ENCODE data around the gene CORO7. TPM values are rescaled to one million over a fixed set of nuclear protein-coding genes. Genes with fewer than 3 reads are reported as not detected.
A peak's percentile ranks its signal among the peaks of the same experiment; 100 is the strongest.

CORO7 gene
- total and polyA plus RNA-seq, 9 of the 15 experiments (the other 6 are each of a cell fraction or from before 2014, with no cell fraction given), result 0.45 to 77.2 (median 18.7) TPM

DNA sequence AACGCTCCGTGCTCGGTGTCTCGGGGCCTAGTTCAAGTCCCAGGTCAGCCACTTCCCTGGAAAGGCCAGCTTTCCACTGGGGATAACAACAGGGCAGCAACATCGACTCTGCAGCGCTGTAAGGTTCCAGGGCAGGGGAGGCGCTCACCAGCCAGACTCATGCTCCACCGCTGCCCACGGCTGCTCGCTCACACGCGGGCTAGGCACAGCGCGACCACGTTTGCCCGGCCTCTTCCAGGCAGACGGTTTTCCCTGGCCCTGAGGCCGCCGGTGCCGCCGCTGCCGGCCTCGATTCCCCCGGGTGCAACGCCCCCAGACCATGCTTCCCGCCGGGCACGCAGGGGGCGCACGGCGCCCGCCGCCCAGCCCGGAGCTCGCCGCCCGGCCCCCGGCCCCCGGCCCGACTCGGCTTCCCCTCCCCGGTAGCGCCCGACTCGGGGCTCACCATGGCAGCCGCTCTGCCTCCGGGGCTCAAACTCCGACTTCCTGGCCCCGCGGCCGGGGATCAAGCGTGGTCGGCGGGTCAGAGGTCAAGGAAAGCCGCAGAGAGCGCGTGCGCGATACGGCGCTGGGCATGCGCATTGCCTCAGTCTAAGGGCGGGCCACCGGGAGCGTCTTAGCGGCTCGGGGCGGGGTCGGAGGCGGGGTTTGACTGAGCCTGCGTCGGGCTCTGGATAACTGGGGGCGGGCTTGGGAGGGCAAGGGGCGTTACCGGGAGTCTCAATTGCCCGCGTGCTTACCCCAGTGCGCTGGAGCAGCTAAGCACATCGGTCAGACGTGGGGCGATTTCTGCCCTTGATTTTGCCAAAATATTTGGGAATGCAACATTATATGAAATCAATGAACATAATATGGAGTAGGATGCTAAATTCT lies 65.4 kb downstream of the CORO7 start, which contains the start of gene PAM16 (continued):
- no peak for TF ChIP-seq CHD1 (IDR thresholded peaks at IDR 0.05; ENCODE audit: low read length)
- TF ChIP-seq GTF2A2 (tag; IDR thresholded peaks at IDR 0.05), result no peak
- TF ChIP-seq SIX5 (IDR thresholded peaks at IDR 0.05; ENCODE audit: borderline replicate concordance in 1 of 2, insufficient read depth in 1 of 2, low read depth in 1 of 2, low read length in 2 of 2), result no peak
- no peak for TF ChIP-seq SRSF1 (IDR thresholded peaks at IDR 0.05; ENCODE audit: low read depth, low read length)
- peak; percentile 94 for TF ChIP-seq POLR2G (IDR thresholded peaks at IDR 0.05; ENCODE audit: low read depth, low read length)
- TF ChIP-seq POLR2AphosphoS2 (IDR thresholded peaks at IDR 0.05; ENCODE audit: low read length), result peak; percentile 95; the same call in 1 of the 2 replicates
- TF ChIP-seq SRSF9 (IDR thresholded peaks at IDR 0.05; ENCODE audit: borderline replicate concordance, low read depth, low read length), result no peak
- no peak for TF ChIP-seq ZNF282 (CRISPR knock-in tag; IDR thresholded peaks at IDR 0.05)
- TF ChIP-seq KLF13 (tag; IDR thresholded peaks at IDR 0.05; ENCODE audit: borderline replicate concordance, low read depth), result no peak
- TF ChIP-seq TARDBP (IDR thresholded peaks at IDR 0.05), result no peak
- TF ChIP-seq ARHGAP35 (IDR thresholded peaks at IDR 0.05; ENCODE audit: partially characterized antibody), result no peak
- TF ChIP-seq HIVEP1 (CRISPR knock-in tag; IDR thresholded peaks at IDR 0.05), result no peak
- TF ChIP-seq, protein P1, sequence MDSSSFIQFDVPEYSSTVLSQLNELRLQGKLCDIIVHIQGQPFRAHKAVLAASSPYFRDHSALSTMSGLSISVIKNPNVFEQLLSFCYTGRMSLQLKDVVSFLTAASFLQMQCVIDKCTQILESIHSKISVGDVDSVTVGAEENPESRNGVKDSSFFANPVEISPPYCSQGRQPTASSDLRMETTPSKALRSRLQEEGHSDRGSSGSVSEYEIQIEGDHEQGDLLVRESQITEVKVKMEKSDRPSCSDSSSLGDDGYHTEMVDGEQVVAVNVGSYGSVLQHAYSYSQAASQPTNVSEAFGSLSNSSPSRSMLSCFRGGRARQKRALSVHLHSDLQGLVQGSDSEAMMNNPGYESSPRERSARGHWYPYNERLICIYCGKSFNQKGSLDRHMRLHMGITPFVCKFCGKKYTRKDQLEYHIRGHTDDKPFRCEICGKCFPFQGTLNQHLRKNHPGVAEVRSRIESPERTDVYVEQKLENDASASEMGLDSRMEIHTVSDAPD (CRISPR knock-in tag; IDR thresholded peaks at IDR 0.05), result no peak
- TF ChIP-seq RBM17 (IDR thresholded peaks at IDR 0.05; ENCODE audit: borderline replicate concordance, low read depth, low read length), result no peak
- no peak for TF ChIP-seq PHTF2 (CRISPR knock-in tag; IDR thresholded peaks at IDR 0.05)
- peak; percentile 4; the same call in 1 of the 2 replicates for TF ChIP-seq CBX1 (IDR thresholded peaks at IDR 0.05; ENCODE audit: low read depth)
- TF ChIP-seq MEF2D (tag; conservative IDR thresholded peaks at IDR 0.05; ENCODE audit: low read depth), result no peak
- TF ChIP-seq ZNF263 (CRISPR knock-in tag; IDR thresholded peaks at IDR 0.05; ENCODE audit: borderline replicate concordance), result no peak
- TF ChIP-seq THRAP3 (IDR thresholded peaks at IDR 0.05; ENCODE audit: borderline replicate concordance), result no peak
- peak; percentile 59; the same call in 1 of the 2 replicates for TF ChIP-seq MXI1 (IDR thresholded peaks at IDR 0.05; ENCODE audit: low read depth, low read length)
- TF ChIP-seq YY1 (IDR thresholded peaks at IDR 0.05; ENCODE audit: borderline replicate concordance in 1 of 3, control insufficient read depth in 1 of 3, extremely low read depth in 1 of 3, insufficient read depth in 3 of 3, insufficient read length in 1 of 3, insufficient replicate concordance in 2 of 3, low read depth in 1 of 3, low read length in 2 of 3), result peak in 1 of 3 experiments; percentile 64
- peak in 1 of 2 experiments; percentile 67; a peak in 1 of 4 replicates for TF ChIP-seq SIN3A (IDR thresholded peaks at IDR 0.05; ENCODE audit: borderline replicate concordance in 2 of 2, control insufficient read depth in 1 of 2, low read depth in 2 of 2, low read length in 2 of 2)
- no peak for TF ChIP-seq KAT2B (IDR thresholded peaks at IDR 0.05; ENCODE audit: low read depth, low read length)
- no peak for TF ChIP-seq ZNF830 (CRISPR knock-in tag; IDR thresholded peaks at IDR 0.05)
- TF ChIP-seq SMAD4 (CRISPR knock-in tag; conservative IDR thresholded peaks at IDR 0.05), result peak; percentile 37; the same call in 1 of the 2 replicates
- no peak for TF ChIP-seq ZFP36 (IDR thresholded peaks at IDR 0.05; ENCODE audit: low read depth, low read length, partially characterized antibody)
- no peak for TF ChIP-seq EP300 (IDR thresholded peaks at IDR 0.05; ENCODE audit: low read length)
- TF ChIP-seq SMARCB1 (IDR thresholded peaks at IDR 0.05; ENCODE audit: insufficient read length, low read depth), result no peak

All from K562 (cell line).